Neutrophil (primary cell): ENCODE data around the gene HAL.
A peak's percentile ranks its signal among the peaks of the same experiment; 100 is the strongest.

ENCODE experiments used
- H3K27ac ChIP-seq: fragments of 200-600 bp; sonication (generic); 2 replicates; pipeline ENCODE4 v1.5.1; 2016; ENCODE audit warnings: mild to moderate bottlenecking, moderate library complexity
- H3K27me3 ChIP-seq: fragments of 200-600 bp; sonication (generic); 2 replicates; pipeline ENCODE4 v1.6.0; 2016; ENCODE audit warnings: mild to moderate bottlenecking
- H3K36me3 ChIP-seq: fragments of 200-600 bp; sonication (generic); 2 replicates; pipeline ENCODE4 v1.5.1; 2017
- H3K4me1 ChIP-seq, 2 experiments: fragments of 200-600 bp in 1 of 2; sonication (generic) in 1 of 2; 1 replicate in 1 of 2; 2 replicates in 1 of 2; pipeline versions ENCODE4 v1.5.1 to v1.6.1; 2013 to 2016; ENCODE audit warnings: low read depth in 1 of 2, low read length in 1 of 2, mild to moderate bottlenecking in 1 of 2, moderate library complexity in 1 of 2; ENCODE audit not compliant: control insufficient read depth in 1 of 2, insufficient read depth in 1 of 2
- H3K4me3 ChIP-seq, 2 experiments: fragments of 200-600 bp in 1 of 2; sonication (generic) in 1 of 2; 1 replicate in 1 of 2; 2 replicates in 1 of 2; pipeline ENCODE4 v1.5.1; 2013 to 2016; ENCODE audit warnings: low read depth in 1 of 2, low read length in 1 of 2, mild to moderate bottlenecking in 1 of 2, moderate library complexity in 1 of 2
- H3K9me3 ChIP-seq: fragments of 200-600 bp; sonication (generic); 2 replicates; pipeline ENCODE4 v1.5.1; 2016
- TF ChIP-seq, protein P1 (sequence below): fragments of 200-600 bp; sonication (generic); IDR thresholded peaks from 2 replicates; pipeline ENCODE4 v1.5.1; 2016; ENCODE audit warnings: antibody characterized with exemption

HAL gene

DNA sequence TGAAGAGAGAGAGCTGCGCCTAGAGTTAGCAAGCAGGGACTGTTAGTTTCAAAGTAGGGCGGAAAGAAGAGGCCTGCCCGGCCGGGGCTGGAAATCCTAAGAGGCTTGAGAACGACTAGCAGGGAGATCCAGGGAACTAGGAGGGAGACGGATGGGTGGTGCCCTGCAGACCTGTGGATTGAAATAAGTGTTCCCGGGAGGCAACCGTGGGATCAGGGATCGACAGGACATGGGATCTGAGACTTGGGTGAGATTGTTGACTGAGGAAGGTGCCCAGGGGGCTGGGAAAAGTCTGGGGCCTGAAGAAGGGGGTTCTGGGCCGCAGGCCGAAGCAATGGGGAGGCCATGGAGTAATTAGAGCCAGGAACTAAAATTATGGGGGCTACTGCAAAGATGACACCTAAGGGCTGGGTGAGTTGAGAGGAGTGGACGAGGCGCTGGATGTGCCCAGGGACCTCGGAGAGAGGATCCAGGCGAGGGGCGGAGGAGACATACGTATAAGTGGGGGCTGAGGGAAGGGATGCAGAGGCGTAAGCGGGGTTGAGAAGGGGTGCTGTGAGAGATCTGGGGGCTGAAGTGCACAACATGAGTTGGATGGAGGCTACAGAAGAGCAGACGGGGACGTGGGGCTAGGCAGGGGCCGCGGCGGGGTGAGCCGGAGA lies 38.6 kb upstream of the HAL start:
- Histone ChIP-seq H3K27ac (peak overlapping the region; percentile 90), H3K27me3 (no peaks in the 10 kb centered on the region), H3K36me3 (no peaks in the 10 kb centered on the region), H3K4me3 (peak overlapping the region; percentile 92 to 96), H3K9me3 (no peaks in the 10 kb centered on the region), H3K4me1 (peaks cover 85 to 89% of the 10 kb centered on the region in 2 experiments)
- TF ChIP-seq, protein P1, sequence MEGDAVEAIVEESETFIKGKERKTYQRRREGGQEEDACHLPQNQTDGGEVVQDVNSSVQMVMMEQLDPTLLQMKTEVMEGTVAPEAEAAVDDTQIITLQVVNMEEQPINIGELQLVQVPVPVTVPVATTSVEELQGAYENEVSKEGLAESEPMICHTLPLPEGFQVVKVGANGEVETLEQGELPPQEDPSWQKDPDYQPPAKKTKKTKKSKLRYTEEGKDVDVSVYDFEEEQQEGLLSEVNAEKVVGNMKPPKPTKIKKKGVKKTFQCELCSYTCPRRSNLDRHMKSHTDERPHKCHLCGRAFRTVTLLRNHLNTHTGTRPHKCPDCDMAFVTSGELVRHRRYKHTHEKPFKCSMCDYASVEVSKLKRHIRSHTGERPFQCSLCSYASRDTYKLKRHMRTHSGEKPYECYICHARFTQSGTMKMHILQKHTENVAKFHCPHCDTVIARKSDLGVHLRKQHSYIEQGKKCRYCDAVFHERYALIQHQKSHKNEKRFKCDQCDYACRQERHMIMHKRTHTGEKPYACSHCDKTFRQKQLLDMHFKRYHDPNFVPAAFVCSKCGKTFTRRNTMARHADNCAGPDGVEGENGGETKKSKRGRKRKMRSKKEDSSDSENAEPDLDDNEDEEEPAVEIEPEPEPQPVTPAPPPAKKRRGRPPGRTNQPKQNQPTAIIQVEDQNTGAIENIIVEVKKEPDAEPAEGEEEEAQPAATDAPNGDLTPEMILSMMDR: no peak

DNA sequence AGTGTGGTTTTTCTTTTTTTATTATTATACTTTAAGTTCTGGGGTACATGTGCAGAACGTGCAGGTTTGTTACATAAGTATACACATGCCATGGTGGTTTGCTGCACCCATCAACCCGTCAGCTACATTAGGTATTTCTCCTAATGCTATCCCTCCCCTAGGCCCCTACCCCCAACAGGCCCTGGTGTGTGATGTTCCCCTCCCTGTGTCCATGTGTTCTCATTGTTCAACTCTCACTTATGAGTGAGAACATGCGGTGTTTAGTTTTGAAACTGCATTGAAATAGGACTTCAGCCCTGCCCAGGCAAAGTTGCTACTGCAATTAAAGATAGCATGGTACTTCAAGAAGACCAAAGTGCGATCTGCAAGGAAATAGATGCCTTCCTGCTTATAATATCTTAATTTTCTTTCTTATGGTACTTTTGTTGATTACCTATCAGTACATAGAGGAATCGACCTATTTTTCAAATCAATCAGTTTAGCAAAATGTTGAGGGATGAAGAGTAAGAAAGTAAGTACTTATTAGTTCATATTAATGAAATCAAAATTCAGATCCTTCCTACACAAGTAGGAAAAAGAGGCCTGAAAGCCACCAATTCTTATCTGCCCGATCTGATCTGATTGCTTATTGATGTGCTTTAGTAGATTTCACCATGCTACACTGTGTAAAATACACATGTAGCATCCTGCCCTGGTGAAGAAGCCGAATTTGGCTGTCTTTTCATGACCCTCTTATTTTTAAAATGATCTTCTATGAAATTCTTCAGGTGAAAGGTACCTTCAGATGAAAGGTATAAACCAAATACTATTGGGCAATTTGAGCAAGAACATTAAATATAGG lies 37.6 kb upstream of the HAL start:
- Histone ChIP-seq H3K27me3 (no peaks in the 10 kb centered on the region), H3K4me3 (peak overlapping the region; percentile 92 to 96), H3K4me1 (peaks cover 86 to 89% of the 10 kb centered on the region in 2 experiments), H3K9me3 (no peaks in the 10 kb centered on the region), H3K36me3 (no peaks in the 10 kb centered on the region), H3K27ac (peak overlapping the region; percentile 90)
- TF ChIP-seq, protein P1: no peak

DNA sequence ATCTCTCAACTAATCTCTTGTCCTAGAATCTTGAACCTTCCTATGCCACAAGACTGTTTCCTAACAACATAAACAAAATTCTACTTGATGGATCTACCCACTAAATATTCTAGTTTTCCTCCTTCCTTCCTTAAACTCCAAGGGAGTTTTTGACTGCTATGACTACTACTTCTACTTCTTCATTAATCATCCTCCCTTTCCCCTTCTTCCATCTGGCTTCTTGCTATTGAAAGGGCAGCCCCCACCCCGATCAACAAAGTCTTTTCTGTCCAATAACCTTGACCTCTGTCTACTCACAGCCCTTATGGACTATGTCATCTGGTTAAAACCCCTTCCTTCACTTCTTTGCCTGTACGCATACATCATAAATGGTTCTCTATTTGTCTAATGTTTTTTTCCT lies 33.7 kb upstream of the HAL start:
- peaks cover 32% of the 10 kb centered on the region for H3K36me3 ChIP-seq
- peak overlapping the region; percentile 90 for H3K27ac ChIP-seq
- no peaks in the 10 kb centered on the region for H3K27me3 ChIP-seq
- H3K9me3 ChIP-seq: no peaks in the 10 kb centered on the region
- H3K4me1 ChIP-seq: peaks cover 71 to 72% of the 10 kb centered on the region in 2 experiments
- H3K4me3 ChIP-seq: no peak overlapping the region
- TF ChIP-seq, protein P1: no peak

DNA sequence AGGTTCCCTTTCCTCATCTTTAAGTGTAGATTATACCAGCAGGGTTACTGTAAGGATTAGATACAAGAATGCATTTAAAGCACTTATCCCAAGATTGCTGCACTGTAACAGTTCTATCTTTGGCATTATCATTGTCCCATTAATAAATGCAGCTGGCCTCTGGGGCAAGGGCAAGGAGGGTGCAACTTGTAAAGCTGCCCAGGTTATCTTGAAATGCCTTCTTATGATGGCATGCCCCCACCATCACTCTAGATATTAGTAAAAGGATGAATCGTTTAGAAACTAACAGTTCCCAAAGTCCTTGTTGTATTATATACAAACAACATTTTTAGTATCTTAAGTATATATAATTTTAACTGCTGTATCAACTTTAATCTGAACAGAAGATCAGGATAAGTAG lies 32.4 kb upstream of the HAL start:
- H3K27ac ChIP-seq: peak overlapping the region; percentile 90
- H3K36me3 ChIP-seq: peaks cover 44% of the 10 kb centered on the region
- H3K9me3 ChIP-seq: no peaks in the 10 kb centered on the region
- TF ChIP-seq, protein P1: no peak
- no peaks in the 10 kb centered on the region for H3K27me3 ChIP-seq
- no peak overlapping the region for H3K4me3 ChIP-seq
- peaks cover 58 to 59% of the 10 kb centered on the region in 2 experiments for H3K4me1 ChIP-seq

DNA sequence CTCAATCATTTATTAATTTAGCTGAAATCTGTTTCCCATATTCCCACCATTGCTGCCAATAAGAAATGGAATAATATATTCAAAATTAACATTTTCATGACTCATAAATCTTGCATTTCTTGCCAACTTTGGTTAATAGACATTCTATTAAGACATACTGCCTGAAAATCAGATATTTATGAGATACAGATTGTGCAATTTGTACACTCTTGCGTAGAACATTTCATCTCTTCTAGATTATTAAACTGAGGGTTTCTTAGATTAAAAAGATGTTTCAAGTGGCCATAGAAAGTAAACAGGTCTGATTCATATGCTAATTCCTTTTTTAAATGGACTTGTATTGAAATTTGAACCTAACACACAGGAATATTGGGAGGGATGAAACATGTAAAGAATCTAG lies 30.2 kb upstream of the HAL start:
- no peaks in the 10 kb centered on the region for H3K27me3 ChIP-seq
- H3K36me3 ChIP-seq: peaks cover 64% of the 10 kb centered on the region
- no peak overlapping the region for H3K27ac ChIP-seq
- H3K9me3 ChIP-seq: no peaks in the 10 kb centered on the region
- no peak overlapping the region for H3K4me3 ChIP-seq
- TF ChIP-seq, protein P1: no peak
- H3K4me1 ChIP-seq: peaks cover 36 to 37% of the 10 kb centered on the region in 2 experiments
